Measurements from ENCODE around the gene BEND7. TPM values are rescaled to one million over a fixed set of nuclear protein-coding genes. Genes with fewer than 3 reads are reported as not detected.

Gene BEND7
- total and polyA plus RNA-seq, 9 of the 15 experiments (the other 6 are each of a cell fraction or from before 2014, with no cell fraction given) = 1.3 to 11.4 (median 5.2) TPM

GRCh38 chr10:13536674-13537366 is 8.0 kb upstream of the BEND7 start (continued):
- TF ChIP-seq STAT6 (CRISPR knock-in tag; IDR thresholded peaks at IDR 0.05) = no peak
- no peak for TF ChIP-seq CREB3 (tag; conservative IDR thresholded peaks at IDR 0.05; ENCODE audit: low read depth)
- TF ChIP-seq SRF (CRISPR knock-in tag; IDR thresholded peaks at IDR 0.05) = no peak

DNA sequence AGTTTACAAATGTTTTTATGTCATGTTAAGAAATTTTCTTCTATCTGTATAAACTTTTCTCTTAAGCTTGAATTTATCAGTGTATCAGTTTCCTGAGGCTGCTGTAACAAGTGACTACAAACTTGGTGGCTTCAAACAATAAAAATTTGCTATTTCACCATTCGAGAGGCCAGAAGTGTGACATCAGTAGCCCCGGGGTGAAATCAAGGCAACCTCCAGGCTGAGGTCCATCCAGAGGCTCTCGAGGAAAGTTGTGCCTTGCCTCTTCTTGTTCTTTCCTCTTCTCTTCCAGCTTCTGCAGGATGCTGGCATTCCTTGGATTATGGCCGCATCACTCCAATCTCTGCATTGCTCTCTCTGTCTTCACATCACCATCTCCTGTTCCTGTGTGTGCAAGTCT is 6.5 kb upstream of the BEND7 start:
- DNase-seq (ENCODE audit: extremely low read depth in 1 of 4, low spot score in 3 of 4) (no peak), ATAC-seq (no peak), FAIRE-seq (no peak)
- BruUV-seq (replicated peaks) = no TSS peak
- no peaks in the 10 kb centered on the region for H3K9me3 ChIP-seq (replicated peaks; ENCODE audit: control insufficient read depth, insufficient read depth, low read depth, low read length)
- in situ Hi-C loops (cut with MboI) (no loop called here), intact Hi-C loops (cut with micrococcal nuclease) (loop anchor here (10.0 kb wide), 1 partner anchor 431 kb away; the partner anchor contains the start of gene OPTN)
- TF ChIP-seq ZNF12 (CRISPR knock-in tag; IDR thresholded peaks at IDR 0.05) (peak; percentile 81; the same call in 1 of the 2 replicates), ESRRA (IDR thresholded peaks at IDR 0.05; ENCODE audit: borderline replicate concordance, low read depth) (no peak)
- no peak overlapping the region for H3K4me3 ChIP-seq
- WGBS (ENCODE audit: insufficient coverage, low coverage, missing lambda C conversion rate) = 4% methylated on average over 4 of the region's 4 CpGs
- no peak overlapping the region for H3K4me2 ChIP-seq (ENCODE audit: insufficient read depth, low read length)
- H3K27ac ChIP-seq (ENCODE audit: extremely low read depth, low read depth, low read length) = no peak overlapping the region
- no peaks in the 10 kb centered on the region for H3K36me3 ChIP-seq (ENCODE audit: control insufficient read depth, insufficient read depth, low read length)
- H3K27me3 ChIP-seq (ENCODE audit: control insufficient read depth in 2 of 2, insufficient read depth in 2 of 2, low read length in 2 of 2) = peaks cover 7 to 12% of the 10 kb centered on the region in 2 experiments
- no peaks in the 10 kb centered on the region for H3K9me1 ChIP-seq (ENCODE audit: control insufficient read depth, insufficient read depth, low read length)
- H3K9ac ChIP-seq (ENCODE audit: insufficient read depth in 1 of 2, low read depth in 2 of 2, low read length in 2 of 2) = no peak overlapping the region
- H3K4me1 ChIP-seq (replicated peaks in 1 of 2; ENCODE audit: control insufficient read depth in 2 of 2, insufficient read depth in 2 of 2, low read length in 2 of 2) = no peaks in the 10 kb centered on the region; a peak in 2 of 5 replicates
- CTCF ChIA-PET (ENCODE audit: low intra/inter-chr PET ratio) = no interaction called here
- POLR2A ChIA-PET = interaction anchor here (0.6 to 1.7 kb wide), 3 partner anchors 9 to 1166 kb away, joined by 3 to 5 read pairs (median 4); no protein-coding TSS in a partner anchor
- no peak overlapping the region for H2AFZ ChIP-seq (ENCODE audit: low read depth, low read length)
- no peaks in the 10 kb centered on the region for H3K79me2 ChIP-seq (ENCODE audit: control insufficient read depth, insufficient read depth, low read length)
- H4K20me1 ChIP-seq (replicated peaks; ENCODE audit: control insufficient read depth, insufficient read depth, low read length) = no peaks in the 10 kb centered on the region

Data from K562 (cell line).